K562 treated with DMSO at 1 percent for 4 hours (cell line): Measurements from ENCODE around the gene BDH1. TPM values are rescaled to one million over a fixed set of nuclear protein-coding genes. Genes with fewer than 3 reads are reported as not detected.

Source experiments
- total RNA-seq: library from RNA; unstranded; fragments of 300-600 nt; gene quantifications from 2 replicates; pipeline ENCODE4 v1.2.3, GENCODE V29; 2022; ENCODE audit not compliant: insufficient read depth

The BDH1 gene, protein sequence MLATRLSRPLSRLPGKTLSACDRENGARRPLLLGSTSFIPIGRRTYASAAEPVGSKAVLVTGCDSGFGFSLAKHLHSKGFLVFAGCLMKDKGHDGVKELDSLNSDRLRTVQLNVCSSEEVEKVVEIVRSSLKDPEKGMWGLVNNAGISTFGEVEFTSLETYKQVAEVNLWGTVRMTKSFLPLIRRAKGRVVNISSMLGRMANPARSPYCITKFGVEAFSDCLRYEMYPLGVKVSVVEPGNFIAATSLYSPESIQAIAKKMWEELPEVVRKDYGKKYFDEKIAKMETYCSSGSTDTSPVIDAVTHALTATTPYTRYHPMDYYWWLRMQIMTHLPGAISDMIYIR
- total RNA-seq, result not detected in 2 replicates

GRCh38 chr3:197555281-197556261 lies at the start of gene BDH1:
Gene BDH1, minus strand, starts transcription at chr3:197555968. Its CDS starts 9,525 bp downstream, at chr3:197546443.

Other genes with a start within 250 kb of the BDH1 start
- 24.4 and 27.6 TPM in 2 replicates for gene RUBCN, start 180.9 kb upstream of the BDH1 start, total RNA-seq
- 26.9 and 32.7 TPM in 2 replicates for gene FYTTD1, start 193.9 kb upstream of the BDH1 start, total RNA-seq
- 12.3 and 20.7 TPM in 2 replicates for gene LRCH3, start 235.3 kb upstream of the BDH1 start, total RNA-seq